GM23338 (cell line): ENCODE data around the gene LAMC2. TPM values are rescaled to one million over a fixed set of nuclear protein-coding genes. Genes with fewer than 3 reads are reported as not detected.

Source experiments
- ATAC-seq: fragments of 200-7000 bp; cut with Tn5 transposase; 3 replicates; pipeline ENCODE4 v1.9.1; 2020
- DNase-seq: peaks from one replicate; pipeline ENCODE4 v3.0.0-alpha.2; 2015; ENCODE audit warnings: low spot score
- H2AFZ ChIP-seq: fragments of 200-600 bp; sonication (generic); 2 replicates; pipeline ENCODE4 v1.8.0; 2016; ENCODE audit warnings: antibody characterized with exemption, mild to moderate bottlenecking, moderate library complexity
- H3F3A ChIP-seq: fragments of 200-600 bp; sonication (generic); replicated peaks from 2 replicates; pipeline ENCODE4 v1.8.0; 2017; ENCODE audit warnings: antibody characterized with exemption, mixed run types, low read depth
- H3K27ac ChIP-seq: fragments of 200-600 bp; sonication (generic); 2 replicates; pipeline ENCODE4 v1.6.1; 2016; ENCODE audit warnings: low read depth
- H3K27me3 ChIP-seq: fragments of 200-600 bp; sonication (generic); 2 replicates; pipeline ENCODE4 v1.8.0; 2016; ENCODE audit warnings: mild to moderate bottlenecking, mixed run types, moderate library complexity; ENCODE audit not compliant: insufficient read depth
- H3K36me3 ChIP-seq: fragments of 200-600 bp; sonication (generic); 2 replicates; pipeline ENCODE4 v1.8.0; 2016; ENCODE audit warnings: mild to moderate bottlenecking; ENCODE audit not compliant: insufficient read depth
- H3K4me1 ChIP-seq: fragments of 200-600 bp; sonication (generic); 2 replicates; pipeline ENCODE4 v1.8.0; 2016; ENCODE audit warnings: mild to moderate bottlenecking, moderate library complexity; ENCODE audit not compliant: insufficient read depth
- H3K4me2 ChIP-seq: fragments of 200-600 bp; sonication (generic); 2 replicates; pipeline ENCODE4 v1.7.1; 2017; ENCODE audit warnings: mixed run types
- H3K4me3 ChIP-seq: fragments of 200-600 bp; sonication (generic); 2 replicates; pipeline ENCODE4 v1.6.1; 2016; ENCODE audit warnings: mixed run types
- H3K79me2 ChIP-seq: fragments of 200-600 bp; sonication (generic); replicated peaks from 2 replicates; pipeline ENCODE4 v1.8.0; 2017; ENCODE audit warnings: mild to moderate bottlenecking; ENCODE audit not compliant: insufficient read depth
- H3K9me2 ChIP-seq: fragments of 200-600 bp; sonication (generic); 2 replicates; pipeline ENCODE4 v1.8.0; 2017; ENCODE audit not compliant: insufficient read depth
- H4K20me1 ChIP-seq: fragments of 200-600 bp; sonication (generic); replicated peaks from 2 replicates; pipeline ENCODE4 v1.8.0; 2017; ENCODE audit warnings: mild to moderate bottlenecking; ENCODE audit not compliant: insufficient read depth
- H3K27ac Mint-ChIP-seq: 2 replicates; pipeline ENCODE4 v1.8.0; 2020; ENCODE audit warnings: inconsistent platforms, mild to moderate bottlenecking, moderate library complexity, mixed read lengths
- H3K27me3 Mint-ChIP-seq: 3 replicates; pipeline ENCODE4 v1.8.0; 2022; ENCODE audit warnings: low read depth, mild to moderate bottlenecking, moderate library complexity, mixed read lengths, inconsistent platforms; ENCODE audit not compliant: insufficient read depth, poor library complexity
- H3K36me3 Mint-ChIP-seq: 3 replicates; pipeline ENCODE4 v1.8.0; 2021; ENCODE audit warnings: low read depth, mild to moderate bottlenecking, inconsistent platforms, moderate library complexity, mixed read lengths
- H3K4me1 Mint-ChIP-seq: 3 replicates; pipeline ENCODE4 v1.8.0; 2020; ENCODE audit warnings: mild to moderate bottlenecking, inconsistent platforms, mixed read lengths
- H3K4me3 Mint-ChIP-seq: 3 replicates; pipeline ENCODE4 v1.8.0; 2021; ENCODE audit warnings: moderate library complexity, mild to moderate bottlenecking, inconsistent platforms, mixed read lengths
- H3K9me3 Mint-ChIP-seq: 3 replicates; pipeline ENCODE4 v1.8.0; 2020; ENCODE audit warnings: moderate library complexity, mild to moderate bottlenecking, inconsistent platforms, mixed read lengths
- CREB1 ChIP-seq: fragments of 250-450 bp; sonication (Bioruptor Pico); IDR thresholded peaks from 2 replicates; pipeline ENCODE4 v1.5.0; 2020; ENCODE audit warnings: low read depth, mild to moderate bottlenecking, moderate library complexity
- EZH2 ChIP-seq: fragments of 200-600 bp; sonication (generic); IDR thresholded peaks from one replicate; pipeline ENCODE4 v1.8.0; 2017; ENCODE audit warnings: antibody characterized with exemption, mild to moderate bottlenecking, low read depth; ENCODE audit not compliant: unreplicated experiment
- EZH2phosphoT487 ChIP-seq: fragments of 200-600 bp; sonication (generic); IDR thresholded peaks from one replicate; pipeline ENCODE4 v1.8.1; 2018; ENCODE audit warnings: antibody characterized with exemption; ENCODE audit not compliant: unreplicated experiment
- JUNB ChIP-seq: IDR thresholded peaks from one replicate; pipeline ENCODE4 v1.6.1; 2016; ENCODE audit warnings: antibody characterized with exemption; ENCODE audit not compliant: unreplicated experiment
- NANOG ChIP-seq: IDR thresholded peaks from 2 replicates; pipeline ENCODE4 v1.6.1; 2016; ENCODE audit warnings: antibody characterized with exemption, borderline replicate concordance
- POLR2AphosphoS5 ChIP-seq: IDR thresholded peaks from 2 replicates; pipeline ENCODE4 v1.6.1; 2016; ENCODE audit warnings: antibody characterized with exemption, low read depth
- STAT1 ChIP-seq: IDR thresholded peaks from one replicate; pipeline ENCODE4 v1.6.1; 2016; ENCODE audit warnings: antibody characterized with exemption; ENCODE audit not compliant: unreplicated experiment
- ZNF114 ChIP-seq: fragments of 250-450 bp; sonication (Bioruptor Pico); IDR thresholded peaks from 2 replicates; pipeline ENCODE4 v1.5.0; 2020; ENCODE audit warnings: mild to moderate bottlenecking, moderate library complexity
- ZNF331 ChIP-seq: fragments of 250-450 bp; sonication (Bioruptor Pico); IDR thresholded peaks from 2 replicates; pipeline ENCODE4 v1.5.0; 2020; ENCODE audit warnings: low read depth, mild to moderate bottlenecking, moderate library complexity
- polyA plus RNA-seq: library from polyadenylated mRNA; unstranded; fragments of >200 nt; fragmentation: Nextera tagmentation; extraction: Ambion mirVana; gene quantifications from 2 replicates; pipeline ENCODE4 v1.2.1, GENCODE V29; 2016
- total RNA-seq: library from RNA; depleted of rRNA; stranded (reverse); fragments of >200 nt; shearing (Covaris generic); gene quantifications from 2 replicates; pipeline ENCODE4 v1.2.3, GENCODE V29; 2014
- TF ChIP-seq, protein P1 (sequence below): IDR thresholded peaks from 2 replicates; pipeline ENCODE4 v1.6.1; 2016; ENCODE audit warnings: antibody characterized with exemption
- TF ChIP-seq, protein P2 (sequence below): IDR thresholded peaks from one replicate; pipeline ENCODE4 v1.6.1; 2018; ENCODE audit warnings: antibody characterized with exemption; ENCODE audit not compliant: unreplicated experiment
- TF ChIP-seq, protein P3 (sequence below): fragments of 250-450 bp; sonication (Bioruptor Pico); IDR thresholded peaks from 2 replicates; pipeline ENCODE4 v1.5.0; 2020; ENCODE audit warnings: mild to moderate bottlenecking, moderate library complexity

The LAMC2 gene
- total and polyA plus RNA-seq, 2 experiments from 2014 or later = 4.3 to 19.5 TPM

DNA sequence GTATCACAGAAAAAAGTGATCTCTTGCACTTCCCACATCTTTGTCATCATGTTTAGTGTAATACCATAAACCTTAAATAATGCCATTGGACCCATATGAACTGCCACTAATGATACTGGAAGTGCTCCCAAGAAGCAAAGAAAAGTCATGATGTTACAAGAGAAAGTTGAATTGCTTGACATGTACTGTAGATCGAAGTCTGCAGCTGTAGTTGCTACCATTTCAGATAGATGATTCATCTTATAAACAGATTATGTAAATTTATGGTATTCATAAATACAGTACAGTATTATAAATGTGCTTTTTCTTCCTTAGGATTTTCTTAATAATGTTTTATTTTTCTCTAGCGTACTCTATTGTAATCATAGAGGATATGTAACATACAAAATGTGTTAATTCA, 30.1 kb upstream of the LAMC2 start:
- no peak overlapping the region for H3K4me3 Mint-ChIP-seq
- H2AFZ ChIP-seq = no peak overlapping the region
- no peaks in the 10 kb centered on the region for H3K36me3 ChIP-seq
- ATAC-seq (no peak), DNase-seq (no peak)
- no peak overlapping the region for H3K4me2 ChIP-seq
- no peaks in the 10 kb centered on the region for H3K36me3 Mint-ChIP-seq
- H3K9me3 Mint-ChIP-seq = no peaks in the 10 kb centered on the region
- H3K27me3 ChIP-seq = no peaks in the 10 kb centered on the region
- peaks cover 2% of the 10 kb centered on the region for H3K27me3 Mint-ChIP-seq
- H3F3A ChIP-seq = no peaks in the 10 kb centered on the region
- no peaks in the 10 kb centered on the region for H3K4me1 Mint-ChIP-seq
- H3K79me2 ChIP-seq = no peaks in the 10 kb centered on the region
- no peak for TF ChIP-seq STAT1
- no peak for TF ChIP-seq CREB1 (CRISPR knock-in tag)
- TF ChIP-seq NANOG = no peak
- TF ChIP-seq EZH2 = no peak
- no peak for TF ChIP-seq ZNF114 (CRISPR knock-in tag)
- TF ChIP-seq, protein P1, sequence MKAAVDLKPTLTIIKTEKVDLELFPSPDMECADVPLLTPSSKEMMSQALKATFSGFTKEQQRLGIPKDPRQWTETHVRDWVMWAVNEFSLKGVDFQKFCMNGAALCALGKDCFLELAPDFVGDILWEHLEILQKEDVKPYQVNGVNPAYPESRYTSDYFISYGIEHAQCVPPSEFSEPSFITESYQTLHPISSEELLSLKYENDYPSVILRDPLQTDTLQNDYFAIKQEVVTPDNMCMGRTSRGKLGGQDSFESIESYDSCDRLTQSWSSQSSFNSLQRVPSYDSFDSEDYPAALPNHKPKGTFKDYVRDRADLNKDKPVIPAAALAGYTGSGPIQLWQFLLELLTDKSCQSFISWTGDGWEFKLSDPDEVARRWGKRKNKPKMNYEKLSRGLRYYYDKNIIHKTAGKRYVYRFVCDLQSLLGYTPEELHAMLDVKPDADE = no peak
- TF ChIP-seq, protein P2, sequence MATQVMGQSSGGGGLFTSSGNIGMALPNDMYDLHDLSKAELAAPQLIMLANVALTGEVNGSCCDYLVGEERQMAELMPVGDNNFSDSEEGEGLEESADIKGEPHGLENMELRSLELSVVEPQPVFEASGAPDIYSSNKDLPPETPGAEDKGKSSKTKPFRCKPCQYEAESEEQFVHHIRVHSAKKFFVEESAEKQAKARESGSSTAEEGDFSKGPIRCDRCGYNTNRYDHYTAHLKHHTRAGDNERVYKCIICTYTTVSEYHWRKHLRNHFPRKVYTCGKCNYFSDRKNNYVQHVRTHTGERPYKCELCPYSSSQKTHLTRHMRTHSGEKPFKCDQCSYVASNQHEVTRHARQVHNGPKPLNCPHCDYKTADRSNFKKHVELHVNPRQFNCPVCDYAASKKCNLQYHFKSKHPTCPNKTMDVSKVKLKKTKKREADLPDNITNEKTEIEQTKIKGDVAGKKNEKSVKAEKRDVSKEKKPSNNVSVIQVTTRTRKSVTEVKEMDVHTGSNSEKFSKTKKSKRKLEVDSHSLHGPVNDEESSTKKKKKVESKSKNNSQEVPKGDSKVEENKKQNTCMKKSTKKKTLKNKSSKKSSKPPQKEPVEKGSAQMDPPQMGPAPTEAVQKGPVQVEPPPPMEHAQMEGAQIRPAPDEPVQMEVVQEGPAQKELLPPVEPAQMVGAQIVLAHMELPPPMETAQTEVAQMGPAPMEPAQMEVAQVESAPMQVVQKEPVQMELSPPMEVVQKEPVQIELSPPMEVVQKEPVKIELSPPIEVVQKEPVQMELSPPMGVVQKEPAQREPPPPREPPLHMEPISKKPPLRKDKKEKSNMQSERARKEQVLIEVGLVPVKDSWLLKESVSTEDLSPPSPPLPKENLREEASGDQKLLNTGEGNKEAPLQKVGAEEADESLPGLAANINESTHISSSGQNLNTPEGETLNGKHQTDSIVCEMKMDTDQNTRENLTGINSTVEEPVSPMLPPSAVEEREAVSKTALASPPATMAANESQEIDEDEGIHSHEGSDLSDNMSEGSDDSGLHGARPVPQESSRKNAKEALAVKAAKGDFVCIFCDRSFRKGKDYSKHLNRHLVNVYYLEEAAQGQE = no peak
- no peak for TF ChIP-seq JUNB
- no peak for TF ChIP-seq EZH2phosphoT487
- no peak for TF ChIP-seq ZNF331 (CRISPR knock-in tag)
- TF ChIP-seq POLR2AphosphoS5 = no peak
- TF ChIP-seq, protein P3, sequence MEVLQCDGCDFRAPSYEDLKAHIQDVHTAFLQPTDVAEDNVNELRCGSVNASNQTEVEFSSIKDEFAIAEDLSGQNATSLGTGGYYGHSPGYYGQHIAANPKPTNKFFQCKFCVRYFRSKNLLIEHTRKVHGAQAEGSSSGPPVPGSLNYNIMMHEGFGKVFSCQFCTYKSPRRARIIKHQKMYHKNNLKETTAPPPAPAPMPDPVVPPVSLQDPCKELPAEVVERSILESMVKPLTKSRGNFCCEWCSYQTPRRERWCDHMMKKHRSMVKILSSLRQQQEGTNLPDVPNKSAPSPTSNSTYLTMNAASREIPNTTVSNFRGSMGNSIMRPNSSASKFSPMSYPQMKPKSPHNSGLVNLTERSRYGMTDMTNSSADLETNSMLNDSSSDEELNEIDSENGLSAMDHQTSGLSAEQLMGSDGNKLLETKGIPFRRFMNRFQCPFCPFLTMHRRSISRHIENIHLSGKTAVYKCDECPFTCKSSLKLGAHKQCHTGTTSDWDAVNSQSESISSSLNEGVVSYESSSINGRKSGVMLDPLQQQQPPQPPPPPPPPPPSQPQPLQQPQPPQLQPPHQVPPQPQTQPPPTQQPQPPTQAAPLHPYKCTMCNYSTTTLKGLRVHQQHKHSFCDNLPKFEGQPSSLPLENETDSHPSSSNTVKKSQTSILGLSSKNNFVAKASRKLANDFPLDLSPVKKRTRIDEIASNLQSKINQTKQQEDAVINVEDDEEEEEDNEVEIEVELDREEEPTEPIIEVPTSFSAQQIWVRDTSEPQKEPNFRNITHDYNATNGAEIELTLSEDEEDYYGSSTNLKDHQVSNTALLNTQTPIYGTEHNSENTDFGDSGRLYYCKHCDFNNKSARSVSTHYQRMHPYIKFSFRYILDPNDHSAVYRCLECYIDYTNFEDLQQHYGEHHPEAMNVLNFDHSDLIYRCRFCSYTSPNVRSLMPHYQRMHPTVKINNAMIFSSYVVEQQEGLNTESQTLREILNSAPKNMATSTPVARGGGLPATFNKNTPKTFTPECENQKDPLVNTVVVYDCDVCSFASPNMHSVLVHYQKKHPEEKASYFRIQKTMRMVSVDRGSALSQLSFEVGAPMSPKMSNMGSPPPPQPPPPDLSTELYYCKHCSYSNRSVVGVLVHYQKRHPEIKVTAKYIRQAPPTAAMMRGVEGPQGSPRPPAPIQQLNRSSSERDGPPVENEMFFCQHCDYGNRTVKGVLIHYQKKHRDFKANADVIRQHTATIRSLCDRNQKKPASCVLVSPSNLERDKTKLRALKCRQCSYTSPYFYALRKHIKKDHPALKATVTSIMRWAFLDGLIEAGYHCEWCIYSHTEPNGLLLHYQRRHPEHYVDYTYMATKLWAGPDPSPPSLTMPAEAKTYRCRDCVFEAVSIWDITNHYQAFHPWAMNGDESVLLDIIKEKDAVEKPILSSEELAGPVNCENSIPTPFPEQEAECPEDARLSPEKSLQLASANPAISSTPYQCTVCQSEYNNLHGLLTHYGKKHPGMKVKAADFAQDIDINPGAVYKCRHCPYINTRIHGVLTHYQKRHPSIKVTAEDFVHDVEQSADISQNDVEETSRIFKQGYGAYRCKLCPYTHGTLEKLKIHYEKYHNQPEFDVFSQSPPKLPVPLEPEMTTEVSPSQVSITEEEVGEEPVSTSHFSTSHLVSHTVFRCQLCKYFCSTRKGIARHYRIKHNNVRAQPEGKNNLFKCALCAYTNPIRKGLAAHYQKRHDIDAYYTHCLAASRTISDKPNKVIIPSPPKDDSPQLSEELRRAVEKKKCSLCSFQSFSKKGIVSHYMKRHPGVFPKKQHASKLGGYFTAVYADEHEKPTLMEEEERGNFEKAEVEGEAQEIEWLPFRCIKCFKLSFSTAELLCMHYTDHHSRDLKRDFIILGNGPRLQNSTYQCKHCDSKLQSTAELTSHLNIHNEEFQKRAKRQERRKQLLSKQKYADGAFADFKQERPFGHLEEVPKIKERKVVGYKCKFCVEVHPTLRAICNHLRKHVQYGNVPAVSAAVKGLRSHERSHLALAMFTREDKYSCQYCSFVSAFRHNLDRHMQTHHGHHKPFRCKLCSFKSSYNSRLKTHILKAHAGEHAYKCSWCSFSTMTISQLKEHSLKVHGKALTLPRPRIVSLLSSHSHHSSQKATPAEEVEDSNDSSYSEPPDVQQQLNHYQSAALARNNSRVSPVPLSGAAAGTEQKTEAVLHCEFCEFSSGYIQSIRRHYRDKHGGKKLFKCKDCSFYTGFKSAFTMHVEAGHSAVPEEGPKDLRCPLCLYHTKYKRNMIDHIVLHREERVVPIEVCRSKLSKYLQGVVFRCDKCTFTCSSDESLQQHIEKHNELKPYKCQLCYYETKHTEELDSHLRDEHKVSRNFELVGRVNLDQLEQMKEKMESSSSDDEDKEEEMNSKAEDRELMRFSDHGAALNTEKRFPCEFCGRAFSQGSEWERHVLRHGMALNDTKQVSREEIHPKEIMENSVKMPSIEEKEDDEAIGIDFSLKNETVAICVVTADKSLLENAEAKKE (CRISPR knock-in tag) = no peak
- H3K27ac ChIP-seq = no peak overlapping the region
- H3K4me1 ChIP-seq = no peaks in the 10 kb centered on the region
- no peak overlapping the region for H3K27ac Mint-ChIP-seq
- no peaks in the 10 kb centered on the region for H4K20me1 ChIP-seq
- H3K9me2 ChIP-seq = no peaks in the 10 kb centered on the region
- H3K4me3 ChIP-seq = no peak overlapping the region
